ENCODE data around the gene ZBTB24.

Gene ZBTB24

DNA sequence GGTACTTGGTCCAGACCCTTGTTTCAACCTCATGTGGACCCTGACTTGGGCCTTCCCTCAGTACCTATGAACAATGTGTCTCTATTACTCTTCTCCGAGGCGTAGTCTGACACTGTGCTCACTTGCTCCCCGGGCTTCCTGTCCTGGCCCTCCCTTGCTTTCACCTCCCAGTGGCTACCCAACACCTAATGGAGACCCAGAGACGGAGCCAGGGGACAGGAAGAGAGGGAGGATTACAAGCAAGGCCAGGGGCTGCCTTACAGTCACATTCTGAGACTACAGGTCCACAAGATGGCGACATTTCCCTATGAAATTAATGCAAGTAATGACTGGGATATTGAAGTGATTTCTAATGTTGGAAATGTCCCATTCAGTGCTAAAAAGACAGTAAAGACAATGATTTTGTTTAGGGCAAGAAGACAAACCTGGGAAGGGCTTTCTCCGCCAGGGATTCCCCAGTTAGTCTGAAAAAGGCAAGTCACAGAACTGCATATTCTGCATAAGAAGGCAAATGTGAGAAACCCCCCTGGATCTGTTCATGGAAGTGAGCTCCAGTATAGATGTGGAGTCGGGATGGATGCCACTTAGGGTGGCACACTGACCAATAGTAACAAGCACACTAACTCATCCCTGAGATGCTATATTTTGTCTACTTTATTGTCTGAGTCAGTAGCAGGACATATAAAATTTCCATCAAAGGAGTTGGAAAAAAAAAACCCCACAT is 44.0 kb upstream of the ZBTB24 start:
- TF ChIP-seq RAD21 (IDR thresholded peaks at IDR 0.05; ENCODE audit: low read depth) (peak; percentile 79), TAF1 (IDR thresholded peaks at IDR 0.05; ENCODE audit: low read depth) (no peak)

DNA sequence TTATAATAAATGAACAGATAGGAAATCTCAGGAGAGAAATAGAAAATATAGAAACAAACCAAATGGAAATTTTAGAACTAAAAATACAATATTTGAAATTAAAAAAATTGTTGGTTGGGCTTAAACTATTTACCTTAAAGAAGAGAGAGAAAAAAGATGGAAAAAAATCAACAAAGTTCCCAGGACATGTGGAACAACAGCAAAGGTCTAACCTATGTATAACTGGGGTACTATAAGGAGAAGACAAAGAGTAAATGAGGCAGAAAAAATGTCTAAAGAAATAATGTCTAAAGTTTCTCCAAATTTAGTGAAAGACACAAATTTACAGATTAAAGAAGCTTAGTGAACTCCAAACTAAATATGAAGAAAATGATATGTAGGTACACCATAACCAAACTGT is 41.1 kb upstream of the ZBTB24 start:
- no peak for TF ChIP-seq RAD21 (IDR thresholded peaks at IDR 0.05; ENCODE audit: low read depth)
- no peak for TF ChIP-seq EP300 (IDR thresholded peaks at IDR 0.05; ENCODE audit: borderline replicate concordance)
- TF ChIP-seq TEAD4 (IDR thresholded peaks at IDR 0.05) = no peak
- TF ChIP-seq, protein P1, sequence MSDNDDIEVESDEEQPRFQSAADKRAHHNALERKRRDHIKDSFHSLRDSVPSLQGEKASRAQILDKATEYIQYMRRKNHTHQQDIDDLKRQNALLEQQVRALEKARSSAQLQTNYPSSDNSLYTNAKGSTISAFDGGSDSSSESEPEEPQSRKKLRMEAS (IDR thresholded peaks at IDR 0.05) = no peak
- TF ChIP-seq EGR1 (IDR thresholded peaks at IDR 0.05) = no peak
- TF ChIP-seq, protein P2, sequence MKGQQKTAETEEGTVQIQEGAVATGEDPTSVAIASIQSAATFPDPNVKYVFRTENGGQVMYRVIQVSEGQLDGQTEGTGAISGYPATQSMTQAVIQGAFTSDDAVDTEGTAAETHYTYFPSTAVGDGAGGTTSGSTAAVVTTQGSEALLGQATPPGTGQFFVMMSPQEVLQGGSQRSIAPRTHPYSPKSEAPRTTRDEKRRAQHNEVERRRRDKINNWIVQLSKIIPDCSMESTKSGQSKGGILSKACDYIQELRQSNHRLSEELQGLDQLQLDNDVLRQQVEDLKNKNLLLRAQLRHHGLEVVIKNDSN (IDR thresholded peaks at IDR 0.05) = no peak
- no peak for TF ChIP-seq YY1 (IDR thresholded peaks at IDR 0.05; ENCODE audit: low read depth)
- TF ChIP-seq, protein P3, sequence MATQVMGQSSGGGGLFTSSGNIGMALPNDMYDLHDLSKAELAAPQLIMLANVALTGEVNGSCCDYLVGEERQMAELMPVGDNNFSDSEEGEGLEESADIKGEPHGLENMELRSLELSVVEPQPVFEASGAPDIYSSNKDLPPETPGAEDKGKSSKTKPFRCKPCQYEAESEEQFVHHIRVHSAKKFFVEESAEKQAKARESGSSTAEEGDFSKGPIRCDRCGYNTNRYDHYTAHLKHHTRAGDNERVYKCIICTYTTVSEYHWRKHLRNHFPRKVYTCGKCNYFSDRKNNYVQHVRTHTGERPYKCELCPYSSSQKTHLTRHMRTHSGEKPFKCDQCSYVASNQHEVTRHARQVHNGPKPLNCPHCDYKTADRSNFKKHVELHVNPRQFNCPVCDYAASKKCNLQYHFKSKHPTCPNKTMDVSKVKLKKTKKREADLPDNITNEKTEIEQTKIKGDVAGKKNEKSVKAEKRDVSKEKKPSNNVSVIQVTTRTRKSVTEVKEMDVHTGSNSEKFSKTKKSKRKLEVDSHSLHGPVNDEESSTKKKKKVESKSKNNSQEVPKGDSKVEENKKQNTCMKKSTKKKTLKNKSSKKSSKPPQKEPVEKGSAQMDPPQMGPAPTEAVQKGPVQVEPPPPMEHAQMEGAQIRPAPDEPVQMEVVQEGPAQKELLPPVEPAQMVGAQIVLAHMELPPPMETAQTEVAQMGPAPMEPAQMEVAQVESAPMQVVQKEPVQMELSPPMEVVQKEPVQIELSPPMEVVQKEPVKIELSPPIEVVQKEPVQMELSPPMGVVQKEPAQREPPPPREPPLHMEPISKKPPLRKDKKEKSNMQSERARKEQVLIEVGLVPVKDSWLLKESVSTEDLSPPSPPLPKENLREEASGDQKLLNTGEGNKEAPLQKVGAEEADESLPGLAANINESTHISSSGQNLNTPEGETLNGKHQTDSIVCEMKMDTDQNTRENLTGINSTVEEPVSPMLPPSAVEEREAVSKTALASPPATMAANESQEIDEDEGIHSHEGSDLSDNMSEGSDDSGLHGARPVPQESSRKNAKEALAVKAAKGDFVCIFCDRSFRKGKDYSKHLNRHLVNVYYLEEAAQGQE (IDR thresholded peaks at IDR 0.05; ENCODE audit: low read depth) = no peak
- no peak for TF ChIP-seq TCF12 (IDR thresholded peaks at IDR 0.05; ENCODE audit: low read depth)
- TF ChIP-seq ZBTB7A (IDR thresholded peaks at IDR 0.05; ENCODE audit: low read depth) = no peak
- no peak for TF ChIP-seq CEBPB (IDR thresholded peaks at IDR 0.05)
- no peak for TF ChIP-seq FOXM1 (IDR thresholded peaks at IDR 0.05; ENCODE audit: borderline replicate concordance, low read depth)
- TF ChIP-seq TAF1 (IDR thresholded peaks at IDR 0.05; ENCODE audit: low read depth) = no peak
- TF ChIP-seq NFIC (IDR thresholded peaks at IDR 0.05) = no peak

DNA sequence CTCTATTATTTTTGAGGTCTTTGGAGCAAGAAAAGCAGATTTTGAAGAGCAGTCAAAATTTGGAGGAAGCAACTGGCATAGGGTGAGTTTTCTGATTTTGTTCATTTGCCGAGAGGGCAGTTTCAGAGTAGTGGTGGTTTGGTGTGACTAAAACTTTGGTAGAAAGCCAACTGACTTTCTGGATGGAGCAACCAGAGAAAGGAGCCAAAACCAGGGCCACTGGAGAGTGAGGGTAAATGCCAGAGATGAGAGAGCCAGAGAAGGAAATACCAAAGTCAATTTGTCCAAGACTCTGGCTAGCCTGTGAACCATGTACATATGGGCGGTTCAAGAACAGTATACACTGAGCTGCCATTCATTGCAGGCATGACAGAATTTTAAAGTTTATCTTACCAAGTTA is 40.5 kb upstream of the ZBTB24 start:
- TF ChIP-seq TCF12 (IDR thresholded peaks at IDR 0.05; ENCODE audit: low read depth) (no peak), CREB1 (IDR thresholded peaks at IDR 0.05; ENCODE audit: low read depth) (no peak), CEBPB (IDR thresholded peaks at IDR 0.05) (no peak), EP300 (IDR thresholded peaks at IDR 0.05; ENCODE audit: borderline replicate concordance) (no peak)
- TF ChIP-seq, protein P2 (IDR thresholded peaks at IDR 0.05) = no peak
- TF ChIP-seq, protein P3 (IDR thresholded peaks at IDR 0.05; ENCODE audit: low read depth) = no peak
- TF ChIP-seq, protein P1 (IDR thresholded peaks at IDR 0.05) = no peak

DNA sequence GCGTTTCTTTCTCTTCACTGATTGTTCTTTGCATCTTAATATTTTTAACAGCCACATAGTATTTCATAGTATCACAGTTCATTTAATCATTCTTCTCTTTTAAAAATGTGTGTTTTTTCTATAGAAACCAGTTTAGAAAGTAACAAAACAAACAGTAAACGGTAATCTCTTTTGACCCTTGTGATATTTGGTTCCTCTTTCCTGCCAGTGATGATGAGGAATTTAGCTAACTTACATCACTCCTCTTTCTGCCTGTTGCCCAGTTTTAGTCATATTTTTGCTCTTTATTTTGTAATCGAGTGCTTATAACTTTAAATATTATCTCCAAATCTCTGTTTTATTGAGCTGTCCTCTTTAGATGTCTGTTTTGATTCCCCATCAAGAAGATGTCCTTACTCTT is 38.1 kb upstream of the ZBTB24 start:
- TF ChIP-seq TAF1 (IDR thresholded peaks at IDR 0.05; ENCODE audit: low read depth) (no peak), TEAD4 (IDR thresholded peaks at IDR 0.05) (no peak), CEBPB (IDR thresholded peaks at IDR 0.05) (no peak), TCF12 (IDR thresholded peaks at IDR 0.05; ENCODE audit: low read depth) (no peak), ZBTB7A (IDR thresholded peaks at IDR 0.05; ENCODE audit: low read depth) (no peak), NFIC (IDR thresholded peaks at IDR 0.05) (no peak), EP300 (IDR thresholded peaks at IDR 0.05; ENCODE audit: borderline replicate concordance) (no peak), CREB1 (IDR thresholded peaks at IDR 0.05; ENCODE audit: low read depth) (no peak), FOXM1 (IDR thresholded peaks at IDR 0.05; ENCODE audit: borderline replicate concordance, low read depth) (no peak), YY1 (IDR thresholded peaks at IDR 0.05; ENCODE audit: low read depth) (no peak), EGR1 (IDR thresholded peaks at IDR 0.05) (no peak)
- TF ChIP-seq, protein P3 (IDR thresholded peaks at IDR 0.05; ENCODE audit: low read depth) = no peak
- TF ChIP-seq, protein P1 (IDR thresholded peaks at IDR 0.05) = no peak
- TF ChIP-seq, protein P2 (IDR thresholded peaks at IDR 0.05) = no peak
